Measurements from ENCODE around the gene ARHGEF7. TPM values are rescaled to one million over a fixed set of nuclear protein-coding genes. Genes with fewer than 3 reads are reported as not detected.
A peak's percentile ranks its signal among the peaks of the same experiment; 100 is the strongest.

The ARHGEF7 gene
- total RNA-seq, 3 donors from 2014 or later (not counting 1 experiment from before 2014, with no cell fraction given) = 99.9 to 135 (median 105) TPM

DNA sequence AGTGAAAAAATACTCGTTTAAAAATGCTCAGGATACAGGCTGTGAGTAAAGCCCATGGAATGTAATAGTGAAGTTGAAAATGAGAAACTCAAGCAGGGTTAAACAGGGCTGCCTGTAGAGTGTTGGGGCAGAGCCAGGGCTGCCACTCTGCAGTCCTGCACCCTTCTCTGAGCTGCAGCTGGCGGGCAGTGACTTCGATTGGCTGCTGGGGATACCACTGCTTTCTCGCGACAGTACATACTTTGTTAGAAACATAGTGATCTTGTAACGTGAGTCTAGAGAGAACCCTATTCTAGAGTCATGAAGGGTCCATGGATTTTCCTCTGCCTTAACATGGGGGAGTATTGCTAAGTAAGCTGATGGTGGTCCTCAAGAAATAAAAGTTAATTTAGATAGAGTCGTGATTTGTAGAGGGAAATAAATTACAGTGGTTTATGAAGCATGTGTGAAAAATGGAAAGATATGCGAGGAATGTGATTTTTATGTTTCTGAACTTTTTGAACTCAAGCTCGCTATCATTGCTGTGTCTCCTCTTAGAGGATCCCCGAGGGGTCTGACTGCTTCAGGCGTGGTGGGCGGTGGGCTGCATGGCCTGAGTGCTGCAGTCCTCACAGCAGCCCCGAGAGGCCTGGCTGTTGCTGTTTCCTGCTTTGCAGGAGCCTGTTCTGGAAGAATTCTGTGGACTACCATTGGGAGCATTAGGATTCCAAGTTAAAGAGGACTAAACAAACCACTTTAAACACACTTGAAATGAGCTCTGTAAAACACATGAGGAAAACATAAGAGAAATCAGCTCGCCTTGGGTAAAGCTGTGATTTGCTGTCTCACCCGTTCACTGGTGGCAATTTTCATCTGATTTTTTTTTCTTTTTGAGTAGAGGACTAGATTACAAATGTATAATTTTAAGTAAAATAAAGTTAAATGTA lies 95.7 kb downstream of the ARHGEF7 start:
- H3K9me3 Mint-ChIP-seq = no peaks in the 10 kb centered on the region
- H3K36me3 Mint-ChIP-seq = no peaks in the 10 kb centered on the region
- no peak for ATAC-seq
- H3K4me1 Mint-ChIP-seq = peaks cover 63 to 64% of the 10 kb centered on the region in 2 donors
- no peaks in the 10 kb centered on the region for H3K27me3 Mint-ChIP-seq (ENCODE audit: low read depth in 2 of 2)
- peaks cover 5% of the 10 kb centered on the region for H3K36me3 ChIP-seq (ENCODE audit: control insufficient read depth, insufficient read depth, low read length)
- TF ChIP-seq, protein P1, sequence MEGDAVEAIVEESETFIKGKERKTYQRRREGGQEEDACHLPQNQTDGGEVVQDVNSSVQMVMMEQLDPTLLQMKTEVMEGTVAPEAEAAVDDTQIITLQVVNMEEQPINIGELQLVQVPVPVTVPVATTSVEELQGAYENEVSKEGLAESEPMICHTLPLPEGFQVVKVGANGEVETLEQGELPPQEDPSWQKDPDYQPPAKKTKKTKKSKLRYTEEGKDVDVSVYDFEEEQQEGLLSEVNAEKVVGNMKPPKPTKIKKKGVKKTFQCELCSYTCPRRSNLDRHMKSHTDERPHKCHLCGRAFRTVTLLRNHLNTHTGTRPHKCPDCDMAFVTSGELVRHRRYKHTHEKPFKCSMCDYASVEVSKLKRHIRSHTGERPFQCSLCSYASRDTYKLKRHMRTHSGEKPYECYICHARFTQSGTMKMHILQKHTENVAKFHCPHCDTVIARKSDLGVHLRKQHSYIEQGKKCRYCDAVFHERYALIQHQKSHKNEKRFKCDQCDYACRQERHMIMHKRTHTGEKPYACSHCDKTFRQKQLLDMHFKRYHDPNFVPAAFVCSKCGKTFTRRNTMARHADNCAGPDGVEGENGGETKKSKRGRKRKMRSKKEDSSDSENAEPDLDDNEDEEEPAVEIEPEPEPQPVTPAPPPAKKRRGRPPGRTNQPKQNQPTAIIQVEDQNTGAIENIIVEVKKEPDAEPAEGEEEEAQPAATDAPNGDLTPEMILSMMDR (IDR thresholded peaks at IDR 0.05) = no peak
- peak overlapping the region in 1 of 2 donors; percentile 23 for H3K27ac Mint-ChIP-seq
- peaks cover 7% of the 10 kb centered on the region for H3K4me1 ChIP-seq (ENCODE audit: control insufficient read depth, insufficient read depth, low read length)
- 89% methylated on average over 15 of the region's 15 CpGs for WGBS (ENCODE audit: insufficient coverage)
- intact Hi-C loops (cut with micrococcal nuclease) = no loop called here
- no peak for DNase-seq
- no peak overlapping the region for H3K4me3 Mint-ChIP-seq
- no peak overlapping the region for H3K27ac ChIP-seq (ENCODE audit: low read length)
- no peaks in the 10 kb centered on the region for H3K9me3 ChIP-seq (ENCODE audit: control insufficient read depth, insufficient read depth, low read length)
- no peaks in the 10 kb centered on the region for H3K27me3 ChIP-seq (ENCODE audit: control insufficient read depth, insufficient read depth, low read length)
- H3K4me3 ChIP-seq (ENCODE audit: low read length) = no peak overlapping the region

DNA sequence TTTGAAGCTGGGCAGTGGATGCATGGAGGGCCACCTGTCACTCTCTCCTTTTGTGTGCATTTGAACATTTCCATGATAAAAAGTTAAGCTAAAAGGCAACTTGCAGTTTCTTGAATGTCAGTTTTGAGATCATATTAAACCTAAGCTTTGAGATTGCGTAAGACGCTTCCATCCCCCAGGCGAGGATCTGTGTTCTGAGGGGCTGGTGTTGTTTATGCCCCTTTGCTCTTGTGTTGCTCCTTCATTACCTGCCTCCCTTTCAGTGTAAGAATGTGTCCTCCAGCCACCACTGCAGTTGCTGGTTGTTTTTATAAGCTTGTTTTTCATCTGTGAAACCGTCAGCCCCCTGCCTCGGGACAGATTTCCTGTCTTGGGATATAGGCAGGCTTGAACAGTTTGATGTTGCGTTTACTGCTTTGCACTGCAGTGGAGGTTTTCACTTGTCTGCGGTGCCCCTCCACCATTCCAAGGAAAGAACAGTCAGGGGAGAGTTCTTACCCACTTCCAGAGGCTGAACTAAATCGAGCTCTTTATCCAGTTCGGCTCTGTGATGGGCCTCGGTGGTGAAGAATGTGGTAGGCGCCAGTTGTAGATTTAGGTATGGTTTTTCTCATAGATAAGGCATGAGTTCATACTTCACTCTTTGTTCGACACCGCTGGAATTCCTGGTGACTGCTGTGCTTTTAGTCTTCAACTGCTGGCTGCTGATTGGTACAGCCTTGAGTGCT lies 96.8 kb downstream of the ARHGEF7 start:
- Mint-ChIP-seq H3K4me3 (no peak overlapping the region), H3K27me3 (ENCODE audit: low read depth in 2 of 2) (no peaks in the 10 kb centered on the region), H3K4me1 (peaks cover 72 to 73% of the 10 kb centered on the region in 2 donors), H3K36me3 (no peaks in the 10 kb centered on the region), H3K9me3 (no peaks in the 10 kb centered on the region), H3K27ac (no peak overlapping the region)
- Histone ChIP-seq H3K27me3 (ENCODE audit: control insufficient read depth, insufficient read depth, low read length) (no peaks in the 10 kb centered on the region), H3K36me3 (ENCODE audit: control insufficient read depth, insufficient read depth, low read length) (peaks cover 2% of the 10 kb centered on the region), H3K4me1 (ENCODE audit: control insufficient read depth, insufficient read depth, low read length) (peaks cover 7% of the 10 kb centered on the region), H3K9me3 (ENCODE audit: control insufficient read depth, insufficient read depth, low read length) (no peaks in the 10 kb centered on the region), H3K27ac (ENCODE audit: low read length) (no peak overlapping the region), H3K4me3 (ENCODE audit: low read length) (no peak overlapping the region)
- intact Hi-C loops (cut with micrococcal nuclease) = no loop called here
- ATAC-seq (no peak), DNase-seq (no peak)
- WGBS (ENCODE audit: insufficient coverage) = 91% methylated on average over 13 of the region's 13 CpGs
- TF ChIP-seq, protein P1 (IDR thresholded peaks at IDR 0.05) = no peak

DNA sequence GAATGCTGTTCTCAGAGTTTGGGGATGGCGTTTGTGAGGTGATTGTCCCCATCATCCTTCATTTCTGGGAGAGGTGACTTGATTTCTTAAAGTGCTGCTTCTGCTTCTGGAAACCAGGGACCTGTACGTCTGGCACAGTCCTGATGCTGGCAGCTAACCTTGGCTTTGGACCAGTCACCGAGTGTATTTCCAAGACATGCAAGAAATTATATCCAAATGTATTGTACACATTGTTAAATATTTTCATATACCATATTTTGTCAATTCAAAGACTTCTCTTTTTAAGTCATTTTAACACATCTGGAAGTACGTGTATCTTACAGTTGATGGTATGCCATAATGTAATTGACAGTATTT lies 97.4 kb downstream of the ARHGEF7 start:
- H3K27me3 Mint-ChIP-seq (ENCODE audit: low read depth in 2 of 2) = no peaks in the 10 kb centered on the region
- H3K4me1 Mint-ChIP-seq = peaks cover 75 to 78% of the 10 kb centered on the region in 2 donors
- no peaks in the 10 kb centered on the region for H3K9me3 ChIP-seq (ENCODE audit: control insufficient read depth, insufficient read depth, low read length)
- H3K4me1 ChIP-seq (ENCODE audit: control insufficient read depth, insufficient read depth, low read length) = peaks cover 7% of the 10 kb centered on the region
- no peak for DNase-seq
- WGBS (ENCODE audit: insufficient coverage) = 86% methylated on average over 2 of the region's 4 CpGs
- intact Hi-C loops (cut with micrococcal nuclease) = no loop called here
- H3K27ac Mint-ChIP-seq = no peak overlapping the region
- H3K4me3 ChIP-seq (ENCODE audit: low read length) = no peak overlapping the region
- H3K36me3 ChIP-seq (ENCODE audit: control insufficient read depth, insufficient read depth, low read length) = peaks cover 2% of the 10 kb centered on the region
- no peaks in the 10 kb centered on the region for H3K36me3 Mint-ChIP-seq
- TF ChIP-seq, protein P1 (IDR thresholded peaks at IDR 0.05) = no peak
- no peak overlapping the region for H3K27ac ChIP-seq (ENCODE audit: low read length)
- H3K9me3 Mint-ChIP-seq = no peaks in the 10 kb centered on the region
- H3K4me3 Mint-ChIP-seq = no peak overlapping the region
- ATAC-seq = no peak
- no peaks in the 10 kb centered on the region for H3K27me3 ChIP-seq (ENCODE audit: control insufficient read depth, insufficient read depth, low read length)

Measured in natural killer cell (primary cell).